GM23248 (cell line): Measurements from ENCODE around the gene STIP1. TPM values are rescaled to one million over a fixed set of nuclear protein-coding genes. Genes with fewer than 3 reads are reported as not detected.

Source experiments
- DNase-seq: peaks from one replicate; pipeline ENCODE4 v3.0.0-alpha.2; 2015
- H2AFZ ChIP-seq: fragments of 200-600 bp; sonication (generic); 2 replicates; pipeline ENCODE4 v1.6.1; 2016; ENCODE audit warnings: antibody characterized with exemption
- H3F3A ChIP-seq: fragments of 200-600 bp; sonication (generic); 2 replicates; pipeline ENCODE4 v1.6.1; 2016; ENCODE audit warnings: mild to moderate bottlenecking, antibody characterized with exemption, mixed run types; ENCODE audit not compliant: insufficient read depth
- H3K27ac ChIP-seq: fragments of 200-600 bp; sonication (generic); 2 replicates; pipeline ENCODE4 v1.5.1; 2016; ENCODE audit warnings: mild to moderate bottlenecking
- H3K27me3 ChIP-seq: fragments of 200-600 bp; sonication (generic); replicated peaks from 2 replicates; pipeline ENCODE4 v1.6.1; 2016; ENCODE audit warnings: mild to moderate bottlenecking; ENCODE audit not compliant: insufficient read depth
- H3K36me3 ChIP-seq: fragments of 200-600 bp; sonication (generic); 2 replicates; pipeline ENCODE4 v1.6.1; 2016; ENCODE audit warnings: low read depth, mild to moderate bottlenecking
- H3K4me1 ChIP-seq: fragments of 200-600 bp; sonication (generic); 2 replicates; pipeline ENCODE4 v1.6.1; 2016; ENCODE audit warnings: mild to moderate bottlenecking; ENCODE audit not compliant: insufficient read depth
- H3K4me2 ChIP-seq: fragments of 200-600 bp; sonication (generic); one replicate; pipeline ENCODE4 v1.6.1; 2016; ENCODE audit warnings: mild to moderate bottlenecking; ENCODE audit not compliant: unreplicated experiment
- H3K4me3 ChIP-seq: fragments of 200-600 bp; sonication (generic); 2 replicates; pipeline ENCODE4 v1.5.1; 2016; ENCODE audit warnings: mild to moderate bottlenecking
- H3K79me2 ChIP-seq: fragments of 200-600 bp; sonication (generic); 2 replicates; pipeline ENCODE4 v1.6.1; 2016; ENCODE audit warnings: mild to moderate bottlenecking; ENCODE audit not compliant: insufficient read depth
- H3K9ac ChIP-seq: fragments of 200-600 bp; sonication (generic); 2 replicates; pipeline ENCODE4 v1.6.1; 2016; ENCODE audit warnings: mild to moderate bottlenecking
- H3K9me2 ChIP-seq: fragments of 200-600 bp; sonication (generic); 2 replicates; pipeline ENCODE4 v1.6.1; 2016; ENCODE audit warnings: mixed run types, mild to moderate bottlenecking, moderate library complexity; ENCODE audit not compliant: insufficient read depth
- H3K9me3 ChIP-seq: fragments of 200-600 bp; sonication (generic); one replicate; pipeline ENCODE4 v1.6.1; 2017; ENCODE audit warnings: low read depth
- H4K20me1 ChIP-seq: fragments of 200-600 bp; sonication (generic); 2 replicates; pipeline ENCODE4 v1.6.0; 2016; ENCODE audit not compliant: insufficient read depth
- EZH2 ChIP-seq: fragments of 200-600 bp; sonication (generic); IDR thresholded peaks from 2 replicates; pipeline ENCODE4 v1.6.1; 2018; ENCODE audit warnings: antibody characterized with exemption, mild to moderate bottlenecking; ENCODE audit not compliant: insufficient read depth, poor library complexity, severe bottlenecking
- EZH2phosphoT487 ChIP-seq: fragments of 200-600 bp; sonication (generic); IDR thresholded peaks from 2 replicates; pipeline ENCODE4 v1.6.1; 2018; ENCODE audit warnings: antibody characterized with exemption, moderate library complexity, mild to moderate bottlenecking, low read depth; ENCODE audit not compliant: insufficient read depth
- WGBS, 2 experiments: methylation state at CpG; one replicate each; pipeline ENCODE4 v1.1.6; 2015 to 2017; ENCODE audit warnings: low lambda C conversion rate in 2 of 2, low coverage in 1 of 2; ENCODE audit errors: missing lambda C conversion rate in 2 of 2; 5-methylcytosine and 5-hydroxymethylcytosine counted together
- in situ Hi-C: fragments of 300-500 bp; cut with MboI; formaldehyde crosslinking; loops from 2 replicates; pipeline ENCODE4 v1.15.0; 2020
- polyA plus RNA-seq: library from polyadenylated mRNA; unstranded; fragments of >200 nt; fragmentation: Nextera tagmentation; extraction: Ambion mirVana; gene quantifications from 2 replicates; pipeline ENCODE4 v1.2.1, GENCODE V29; 2016
- total RNA-seq: library from RNA; depleted of rRNA; stranded (reverse); fragments of >200 nt; shearing (Covaris generic); gene quantifications from 2 replicates; pipeline ENCODE4 v1.2.3, GENCODE V29; 2014

STIP1 gene
- total and polyA plus RNA-seq, 2 experiments from 2014 or later, result 115 to 128 TPM

GRCh38 chr11:64224151-64224890, 38.4 kb downstream of the STIP1 start:
- 90% methylated on average over 13 to 17 of the region's 17 CpGs for WGBS, 2 experiments
- Histone ChIP-seq H3K36me3 (no peaks in the 10 kb centered on the region), H3K79me2 (peaks cover 36% of the 10 kb centered on the region), H3F3A (peaks cover 6% of the 10 kb centered on the region; the same call in 1 of the 2 replicates), H3K27ac (no peak overlapping the region), H3K4me1 (peaks cover 6% of the 10 kb centered on the region; the same call in 1 of the 2 replicates), H2AFZ (no peak overlapping the region), H3K9me2 (no peaks in the 10 kb centered on the region), H3K9me3 (no peaks in the 10 kb centered on the region), H3K4me2 (no peak overlapping the region), H4K20me1 (no peaks in the 10 kb centered on the region), H3K27me3 (no peaks in the 10 kb centered on the region), H3K9ac (no peak overlapping the region), H3K4me3 (no peak overlapping the region)
- in situ Hi-C loops, result no loop called here
- no peak for TF ChIP-seq EZH2phosphoT487
- TF ChIP-seq EZH2, result no peak
- DNase-seq, result no peak

- in situ Hi-C loops, result no loop called here
- no peaks in the 10 kb centered on the region for H3K36me3 ChIP-seq
- H3F3A ChIP-seq, result peaks cover 6% of the 10 kb centered on the region; the same call in 1 of the 2 replicates
- H3K4me2 ChIP-seq, result peak overlapping the region; percentile 82
- no peak overlapping the region for H2AFZ ChIP-seq
- peak overlapping the region; percentile 97 for H3K4me3 ChIP-seq
- H3K9me2 ChIP-seq, result no peaks in the 10 kb centered on the region
- DNase-seq, result peak; percentile 32
- H3K9ac ChIP-seq, result peak overlapping the region; percentile 86
- H3K27me3 ChIP-seq, result no peaks in the 10 kb centered on the region
- H4K20me1 ChIP-seq, result no peaks in the 10 kb centered on the region
- peaks cover 36% of the 10 kb centered on the region for H3K79me2 ChIP-seq
- H3K9me3 ChIP-seq, result no peaks in the 10 kb centered on the region
- peaks cover 6% of the 10 kb centered on the region; the same call in 1 of the 2 replicates for H3K4me1 ChIP-seq
- H3K27ac ChIP-seq, result no peak overlapping the region
- WGBS, 2 experiments, result 61 to 66% methylated on average over 22 of the region's 22 CpGs
- TF ChIP-seq EZH2phosphoT487 (no peak), EZH2 (no peak)
Measured at GRCh38 chr11:64224891-64225607, 39.1 kb downstream of the STIP1 start.

DNA sequence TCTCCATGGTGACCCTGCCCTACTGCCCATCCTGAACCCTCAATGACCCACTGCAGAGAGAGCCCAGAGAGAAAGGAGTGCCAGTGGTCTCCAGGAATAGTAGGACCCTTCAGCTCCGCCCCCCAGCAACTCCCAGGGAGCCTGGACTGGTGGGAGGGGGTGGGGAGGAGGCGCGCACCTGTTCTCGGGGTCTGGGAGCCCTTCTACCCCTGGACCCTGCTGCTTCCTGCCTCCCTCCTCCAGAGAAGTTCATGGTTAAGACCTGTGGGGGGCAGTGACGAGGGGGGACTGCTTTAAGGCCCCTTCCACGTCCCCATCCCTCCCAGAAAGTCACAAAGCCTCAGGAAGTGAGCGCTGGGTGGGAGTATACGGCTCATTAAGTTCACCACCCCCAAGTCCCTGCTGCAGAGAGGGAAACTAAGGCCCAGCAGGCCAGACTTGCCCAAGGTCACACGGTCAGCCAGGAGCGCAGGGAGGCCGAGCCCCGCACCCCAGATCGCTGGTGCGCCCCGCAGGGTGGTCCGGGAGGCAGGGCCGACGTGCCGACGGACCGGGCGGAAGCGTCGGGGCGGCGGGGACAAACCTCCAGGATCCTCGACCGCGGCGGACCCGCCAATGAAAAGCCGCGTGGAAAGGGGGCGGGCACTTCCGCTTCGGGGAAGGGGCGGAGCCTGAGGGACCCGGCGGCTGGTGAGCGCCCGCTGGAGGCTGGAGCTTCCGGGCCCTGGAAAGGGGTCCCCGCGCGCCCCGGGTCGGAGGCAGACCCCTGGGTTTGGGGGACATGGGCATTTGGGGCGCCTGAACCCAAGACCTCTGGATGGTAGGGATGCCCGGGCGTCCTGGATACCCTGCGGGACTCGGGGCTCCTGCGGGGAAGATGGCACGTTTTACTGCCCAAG, 39.9 kb downstream of the STIP1 start, which contains the start of the genes NUDT22 and TRPT1:
TSS of gene NUDT22 (plus strand) at position 667 of the 899 bp plus-strand sequence. CDS start 379 bp downstream, outside the sequence.
TSS of gene TRPT1 (minus strand) at position 579 of the 899 bp plus-strand sequence. CDS start at position 253, 326 bp downstream.
- peak within 1 kb of the TSS; percentile 82 for H3K4me2 ChIP-seq
- H2AFZ ChIP-seq, result peak within 1 kb of the TSS; percentile 89
- H3K9ac ChIP-seq, result peak within 1 kb of the TSS; percentile 86
- H4K20me1 ChIP-seq, result no peaks in the 10 kb centered on the region
- TF ChIP-seq EZH2phosphoT487, result no peak
- TF ChIP-seq EZH2, result no peak
- peak within 1 kb of the TSS; percentile 97 for H3K4me3 ChIP-seq
- DNase-seq, result peak; percentile 93
- peaks cover 6% of the 10 kb centered on the region; the same call in 1 of the 2 replicates for H3K4me1 ChIP-seq
- H3K27ac ChIP-seq, result peak within 1 kb of the TSS; percentile 46
- no peaks in the 10 kb centered on the region for H3K9me2 ChIP-seq
- no peaks in the 10 kb centered on the region for H3K9me3 ChIP-seq
- H3F3A ChIP-seq, result peaks cover 6% of the 10 kb centered on the region; the same call in 1 of the 2 replicates
- 0 to 1% methylated on average over 38 to 42 of the region's 54 CpGs for WGBS, 2 experiments
- no peaks in the 10 kb centered on the region for H3K27me3 ChIP-seq
- in situ Hi-C loops, result no loop called here
- H3K79me2 ChIP-seq, result peaks cover 38% of the 10 kb centered on the region
- H3K36me3 ChIP-seq, result no peaks in the 10 kb centered on the region
